Upper lobe of left lung (tissue), 6 donors: ENCODE measurements around the gene TEX35. TPM values are rescaled to one million over a fixed set of nuclear protein-coding genes. Genes with fewer than 3 reads are reported as not detected.

ENCODE experiments used
- ATAC-seq, 2 donors: fragments of 200-7000 bp; cut with Tn5 transposase; one replicate each; pipeline ENCODE4 v1.9.1; 2022; ENCODE audit warnings: mild to moderate bottlenecking in 2 of 2, moderate library complexity in 2 of 2; ENCODE audit not compliant: low FRiP score in 2 of 2
- DNase-seq, 2 donors: peaks; one replicate each; pipeline ENCODE4 v3.0.0-alpha.2; 2019 to 2020
- H3K27ac ChIP-seq, 4 donors: fragments of 200-600 bp; sonication (generic); one replicate each; pipeline ENCODE4 v1.5.1; 2016 to 2019
- H3K27me3 ChIP-seq, 4 donors: fragments of 200-600 bp; sonication (generic); one replicate each; pipeline ENCODE4 v1.5.1; 2017 to 2019
- H3K36me3 ChIP-seq, 4 donors: fragments of 200-600 bp; sonication (generic); one replicate each; pipeline ENCODE4 v1.5.1; 2016 to 2019
- H3K4me1 ChIP-seq, 4 donors: fragments of 200-600 bp; sonication (generic); one replicate each; pipeline ENCODE4 v1.5.1; 2018 to 2019
- H3K4me3 ChIP-seq, 4 donors: fragments of 200-600 bp; sonication (generic); one replicate each; pipeline ENCODE4 v1.5.1; 2017 to 2019; ENCODE audit warnings: mild to moderate bottlenecking in 2 of 4, moderate library complexity in 1 of 4
- H3K9me3 ChIP-seq, 4 donors: fragments of 200-600 bp; sonication (generic); one replicate each; pipeline ENCODE4 v1.5.1; 2018 to 2019
- CTCF ChIP-seq, 6 experiments: fragments of 450-650 bp in 4 of 6; fragments of 200-600 bp in 2 of 6; sonication (generic) in 2 of 6; IDR thresholded peaks; one replicate each; pipeline ENCODE4 v1.5.1; 2016 to 2019; ENCODE audit warnings: antibody characterized with exemption in 6 of 6
- EP300 ChIP-seq, 4 donors: sonication (generic); formaldehyde crosslinking; IDR thresholded peaks; one replicate each; pipeline ENCODE4 v1.5.1; 2017; ENCODE audit warnings: antibody characterized with exemption in 4 of 4, control low read depth in 2 of 4
- POLR2A ChIP-seq, 4 donors: fragments of 450-650 bp; IDR thresholded peaks; one replicate each; pipeline ENCODE4 v1.5.1; 2016 to 2017; ENCODE audit warnings: antibody characterized with exemption in 4 of 4, mild to moderate bottlenecking in 2 of 4
- POLR2AphosphoS5 ChIP-seq, 2 donors: sonication (generic); formaldehyde crosslinking; IDR thresholded peaks; one replicate each; pipeline ENCODE4 v1.5.1; 2017; ENCODE audit warnings: antibody characterized with exemption in 2 of 2
- WGBS, 2 donors: methylation state at CpG; one replicate each; pipeline ENCODE4 v1.1.5; 2017 to 2018; 5-methylcytosine and 5-hydroxymethylcytosine counted together
- total RNA-seq, 6 donors: library from RNA; depleted of rRNA in 4 of 6; stranded (reverse); fragments of >200 nt in 4 of 6; gene quantifications; one replicate each; pipeline versions ENCODE4 v1.1.0 to v1.2.1, GENCODE V29; 2016 to 2021
- donor health status: DM: no; HTN: no; CAD: no; lungs with moderate emphysema.
- donor health status: DM: no; HTN: yes; CAD: no; lungs with severe emphysema.

Gene TEX35
- total RNA-seq, 6 donors from 2014 or later, result not detected

GRCh38 chr1:178510155-178510554, 2.8 kb upstream of the TEX35 start:
- H3K27ac ChIP-seq, result no peak overlapping the region
- H3K27me3 ChIP-seq, result no peaks in the 10 kb centered on the region
- no peak overlapping the region for H3K4me3 ChIP-seq
- ATAC-seq (no peak), DNase-seq (no peak)
- 92 to 96% methylated on average over 4 of the region's 4 CpGs for WGBS, 2 donors
- H3K4me1 ChIP-seq, result no peaks in the 10 kb centered on the region
- no peaks in the 10 kb centered on the region for H3K9me3 ChIP-seq
- TF ChIP-seq POLR2AphosphoS5 (IDR thresholded peaks at IDR 0.05) (no peak), CTCF (IDR thresholded peaks at IDR 0.05) (no peak), POLR2A (IDR thresholded peaks at IDR 0.05) (no peak), EP300 (IDR thresholded peaks at IDR 0.05) (no peak)
- H3K36me3 ChIP-seq, result no peaks in the 10 kb centered on the region

GRCh38 chr1:178513278-178513983, 522 bp downstream of the TEX35 start:
- DNase-seq, result peak in 1 of 2 donors; percentile 50
- TF ChIP-seq CTCF (IDR thresholded peaks at IDR 0.05) (no peak), POLR2AphosphoS5 (IDR thresholded peaks at IDR 0.05) (no peak), EP300 (IDR thresholded peaks at IDR 0.05) (no peak), POLR2A (IDR thresholded peaks at IDR 0.05) (no peak)
- no peaks in the 10 kb centered on the region for H3K4me1 ChIP-seq
- no peaks in the 10 kb centered on the region for H3K27me3 ChIP-seq
- ATAC-seq, result peak in 1 of 2 donors; percentile 49
- 61 to 78% methylated on average over 9 to 14 of the region's 14 CpGs for WGBS, 2 donors
- H3K27ac ChIP-seq, result no peak overlapping the region
- H3K36me3 ChIP-seq, result no peaks in the 10 kb centered on the region
- no peak overlapping the region for H3K4me3 ChIP-seq
- no peaks in the 10 kb centered on the region for H3K9me3 ChIP-seq

GRCh38 chr1:178516110-178516509, 3.2 kb downstream of the TEX35 start:
- Histone ChIP-seq H3K9me3 (no peaks in the 10 kb centered on the region), H3K27ac (no peak overlapping the region), H3K36me3 (no peaks in the 10 kb centered on the region), H3K4me3 (no peak overlapping the region), H3K4me1 (no peaks in the 10 kb centered on the region), H3K27me3 (no peaks in the 10 kb centered on the region)
- TF ChIP-seq EP300 (IDR thresholded peaks at IDR 0.05) (no peak), CTCF (IDR thresholded peaks at IDR 0.05) (no peak), POLR2AphosphoS5 (IDR thresholded peaks at IDR 0.05) (no peak), POLR2A (IDR thresholded peaks at IDR 0.05) (no peak)
- DNase-seq (no peak), ATAC-seq (no peak)
- WGBS, 2 donors, result 94 to 98% methylated on average over 4 of the region's 4 CpGs

GRCh38 chr1:178518894-178519293, 6.0 kb downstream of the TEX35 start:
- Histone ChIP-seq H3K4me1 (no peaks in the 10 kb centered on the region), H3K9me3 (no peaks in the 10 kb centered on the region), H3K27ac (no peak overlapping the region), H3K4me3 (no peak overlapping the region), H3K27me3 (no peaks in the 10 kb centered on the region), H3K36me3 (no peaks in the 10 kb centered on the region)
- 78 to 84% methylated on average over 4 of the region's 4 CpGs for WGBS, 2 donors
- DNase-seq, result no peak
- no peak for ATAC-seq
- TF ChIP-seq CTCF (IDR thresholded peaks at IDR 0.05), result no peak
- TF ChIP-seq EP300 (IDR thresholded peaks at IDR 0.05), result no peak
- no peak for TF ChIP-seq POLR2AphosphoS5 (IDR thresholded peaks at IDR 0.05)
- TF ChIP-seq POLR2A (IDR thresholded peaks at IDR 0.05), result no peak

GRCh38 chr1:178520803-178521202, 7.9 kb downstream of the TEX35 start:
- Histone ChIP-seq H3K27ac (no peak overlapping the region), H3K27me3 (no peaks in the 10 kb centered on the region), H3K4me1 (no peaks in the 10 kb centered on the region), H3K36me3 (no peaks in the 10 kb centered on the region), H3K4me3 (no peak overlapping the region), H3K9me3 (no peaks in the 10 kb centered on the region)
- ATAC-seq, result peak in 1 of 2 donors; percentile 24
- DNase-seq, result peak in 1 of 2 donors; percentile 64
- WGBS, 2 donors, result 85 to 100% methylated on average over 3 to 10 of the region's 11 CpGs
- no peak for TF ChIP-seq EP300 (IDR thresholded peaks at IDR 0.05)
- no peak for TF ChIP-seq CTCF (IDR thresholded peaks at IDR 0.05)
- no peak for TF ChIP-seq POLR2AphosphoS5 (IDR thresholded peaks at IDR 0.05)
- no peak for TF ChIP-seq POLR2A (IDR thresholded peaks at IDR 0.05)
